ENCODE measurements around the gene FILIP1. TPM values are rescaled to one million over a fixed set of nuclear protein-coding genes. Genes with fewer than 3 reads are reported as not detected.
A peak's percentile ranks its signal among the peaks of the same experiment; 100 is the strongest.

The FILIP1 gene
- total RNA-seq, 2 experiments from 2014 or later, result not detected

DNA sequence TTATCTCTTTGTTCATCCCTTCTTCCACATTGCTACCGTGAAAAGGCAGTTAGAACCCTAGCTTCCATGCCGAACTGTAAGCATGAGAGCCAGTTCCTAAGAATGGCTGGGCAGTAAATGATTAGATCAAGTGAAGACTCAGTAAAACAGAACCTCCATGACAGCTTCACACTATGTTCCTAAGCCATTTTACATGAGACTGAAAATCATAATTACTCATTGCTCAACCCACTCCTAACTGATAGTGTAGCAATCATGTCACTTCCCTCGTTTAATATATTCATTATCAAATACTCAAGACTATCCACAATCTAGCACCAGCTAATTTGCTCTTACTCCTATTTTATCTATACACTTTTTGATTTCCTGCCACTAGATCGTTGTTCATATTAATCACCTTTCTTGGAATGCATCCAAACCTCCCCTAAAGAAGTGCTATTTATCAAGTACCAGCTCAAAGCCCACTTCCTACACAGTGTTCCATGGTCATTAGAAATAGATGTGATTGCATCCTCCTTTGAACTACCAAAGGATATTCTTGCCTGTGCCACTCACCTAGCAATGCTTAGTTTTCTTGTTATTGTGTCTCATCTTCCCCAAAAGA lies 215.0 kb downstream of the FILIP1 start:
- Histone ChIP-seq H4K20me1 (ENCODE audit: insufficient read depth, low read length) (peaks cover 18% of the 10 kb centered on the region), H3K9me3 (ENCODE audit: low read length) (no peaks in the 10 kb centered on the region), H3K4me3 (ENCODE audit: low read depth, low read length, poor library complexity, severe bottlenecking) (no peak overlapping the region), H3K27ac (ENCODE audit: low read depth, low read length, poor library complexity, severe bottlenecking) (no peak overlapping the region), H3K36me3 (ENCODE audit: insufficient read depth, low read length) (peaks cover 22% of the 10 kb centered on the region), H3K9me2 (ENCODE audit: insufficient read depth, low read length) (no peaks in the 10 kb centered on the region), H2AFZ (ENCODE audit: low read length) (no peak overlapping the region), H3K4me2 (ENCODE audit: low read length) (no peak overlapping the region), H3K4me1 (ENCODE audit: insufficient read depth, low read length, poor library complexity, severe bottlenecking) (peaks cover 24% of the 10 kb centered on the region), H3K79me2 (ENCODE audit: insufficient read depth, low read depth, low read length) (peaks cover 97% of the 10 kb centered on the region)
- no peak for TF ChIP-seq CTCF (conservative IDR thresholded peaks at IDR 0.05; ENCODE audit: low read length)
- TF ChIP-seq EZH2phosphoT487 (IDR thresholded peaks at IDR 0.05; ENCODE audit: borderline replicate concordance, low read depth, low read length), result no peak
- ChIA-PET CTCF (ENCODE audit: unreplicated experiment) (no interaction called here), POLR2A (interaction anchor here (0.6 to 1.9 kb wide), 4 partner anchors 8 to 157 kb away, joined by 3 to 5 read pairs (median 4); no protein-coding TSS in a partner anchor)
- no TSS peak for BruUV-seq (replicated peaks)
- no peak for DNase-seq (ENCODE audit: low spot score)
- intact Hi-C loops (cut with micrococcal nuclease; ENCODE audit: unreplicated experiment), result no loop called here

GRCh38 chr6:75275067-75275466 lies 218.5 kb downstream of the FILIP1 start:
- ChIA-PET CTCF (ENCODE audit: unreplicated experiment) (interaction anchor here (1.3 kb wide), 1 partner anchor 9 kb away, joined by 3 read pairs; no protein-coding TSS in a partner anchor), POLR2A (interaction anchor here (0.6 to 1.6 kb wide), 4 partner anchors 9 to 1621 kb away, joined by 3 to 5 read pairs (median 4); partner anchors contain the start of gene SLC17A5)
- TF ChIP-seq EZH2phosphoT487 (IDR thresholded peaks at IDR 0.05; ENCODE audit: borderline replicate concordance, low read depth, low read length) (no peak), CTCF (conservative IDR thresholded peaks at IDR 0.05; ENCODE audit: low read length) (no peak)
- Histone ChIP-seq H3K27ac (ENCODE audit: low read depth, low read length, poor library complexity, severe bottlenecking) (no peak overlapping the region), H4K20me1 (ENCODE audit: insufficient read depth, low read length) (peaks cover 2% of the 10 kb centered on the region; the same call in 1 of the 2 replicates), H3K4me2 (ENCODE audit: low read length) (no peak overlapping the region), H3K4me3 (ENCODE audit: low read depth, low read length, poor library complexity, severe bottlenecking) (no peak overlapping the region), H2AFZ (ENCODE audit: low read length) (no peak overlapping the region), H3K9me2 (ENCODE audit: insufficient read depth, low read length) (no peaks in the 10 kb centered on the region), H3K36me3 (ENCODE audit: insufficient read depth, low read length) (peaks cover 55% of the 10 kb centered on the region), H3K4me1 (ENCODE audit: insufficient read depth, low read length, poor library complexity, severe bottlenecking) (peaks cover 19% of the 10 kb centered on the region), H3K79me2 (ENCODE audit: insufficient read depth, low read depth, low read length) (peaks cover 96% of the 10 kb centered on the region), H3K9me3 (ENCODE audit: low read length) (peaks cover 13% of the 10 kb centered on the region; the same call in 1 of the 2 replicates)
- intact Hi-C loops (cut with micrococcal nuclease; ENCODE audit: unreplicated experiment), result no loop called here
- no TSS peak for BruUV-seq (replicated peaks)
- no peak for DNase-seq (ENCODE audit: low spot score)

GRCh38 chr6:75273009-75273408 lies 220.6 kb downstream of the FILIP1 start:
- no TSS peak for BruUV-seq (replicated peaks)
- no peak overlapping the region for H2AFZ ChIP-seq (ENCODE audit: low read length)
- CTCF ChIA-PET (ENCODE audit: unreplicated experiment), result interaction anchor here (0.5 kb wide), 1 partner anchor 10 kb away, joined by 3 read pairs; no protein-coding TSS in a partner anchor

More at GRCh38 chr6:75273009-75273408, 220.6 kb downstream of the FILIP1 start:
- Histone ChIP-seq H3K27ac (ENCODE audit: low read depth, low read length, poor library complexity, severe bottlenecking) (peak overlapping the region; percentile 25), H3K4me1 (ENCODE audit: insufficient read depth, low read length, poor library complexity, severe bottlenecking) (peaks cover 19% of the 10 kb centered on the region), H3K9me3 (ENCODE audit: low read length) (peaks cover 13% of the 10 kb centered on the region; the same call in 1 of the 2 replicates), H3K9me2 (ENCODE audit: insufficient read depth, low read length) (no peaks in the 10 kb centered on the region), H3K4me2 (ENCODE audit: low read length) (peak overlapping the region; percentile 5; the same call in 1 of the 2 replicates), H4K20me1 (ENCODE audit: insufficient read depth, low read length) (no peaks in the 10 kb centered on the region), H3K79me2 (ENCODE audit: insufficient read depth, low read depth, low read length) (peaks cover 78% of the 10 kb centered on the region), H3K36me3 (ENCODE audit: insufficient read depth, low read length) (peaks cover 57% of the 10 kb centered on the region), H3K4me3 (ENCODE audit: low read depth, low read length, poor library complexity, severe bottlenecking) (no peak overlapping the region)
- intact Hi-C loops (cut with micrococcal nuclease; ENCODE audit: unreplicated experiment), result no loop called here
- DNase-seq (ENCODE audit: low spot score), result peak; percentile 22
- POLR2A ChIA-PET, result interaction anchor here (2.4 to 5.5 kb wide), 2 partner anchors 10 to 11 kb away, joined by 9 to 36 read pairs; partner anchors contain the start of gene TMEM30A
- TF ChIP-seq EZH2phosphoT487 (IDR thresholded peaks at IDR 0.05; ENCODE audit: borderline replicate concordance, low read depth, low read length) (no peak), CTCF (conservative IDR thresholded peaks at IDR 0.05; ENCODE audit: low read length) (no peak)

Data from OCI-LY7 (cell line).